Measurements from ENCODE around the gene CIB4.
"Not testable (repeated sequence)": the region's sequence is repeated elsewhere in the genome, so short reads cannot be mapped to it uniquely, and the experiment has no call there.

The CIB4 gene

DNA sequence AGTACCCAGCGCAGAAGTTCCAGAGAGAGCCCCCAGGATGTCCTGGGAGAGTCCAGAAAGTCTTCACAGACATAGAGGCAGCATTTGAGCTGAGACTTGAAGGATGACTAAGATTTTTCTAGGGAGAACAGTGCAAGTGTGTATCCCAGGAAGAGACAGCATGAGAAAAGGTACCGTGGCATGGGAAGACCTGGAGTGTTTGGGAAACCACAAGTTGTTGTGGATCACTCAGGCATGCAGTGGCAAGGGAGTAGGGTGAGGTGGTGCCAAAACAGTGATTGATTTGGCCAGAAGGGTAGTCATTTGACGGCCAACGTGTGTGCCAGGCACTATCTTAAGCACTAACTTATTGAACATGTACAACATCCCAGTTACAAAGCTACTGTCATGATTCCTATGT is 26.9 kb upstream of the CIB4 start:
- no peak for DNase-seq

DNA sequence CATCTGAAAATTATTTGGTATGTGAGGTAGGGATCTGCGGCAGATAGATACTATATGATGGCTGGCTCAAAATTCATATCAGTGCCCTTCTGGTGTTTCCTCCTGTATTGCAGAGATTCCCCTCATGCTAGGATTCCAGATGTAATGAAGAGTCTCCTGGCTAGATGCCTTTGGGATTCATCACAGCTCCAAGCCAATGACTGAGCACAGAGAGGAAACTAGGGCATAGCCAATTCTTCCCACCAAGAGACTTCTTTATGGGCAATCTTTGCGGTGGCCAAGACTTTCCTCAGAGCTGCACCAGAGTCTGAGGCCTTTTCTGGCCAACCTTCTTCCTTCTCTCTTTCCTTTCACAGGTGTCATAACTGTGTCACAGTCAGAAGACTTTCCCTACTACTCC is 25.5 kb upstream of the CIB4 start:
- no peak for DNase-seq

DNA sequence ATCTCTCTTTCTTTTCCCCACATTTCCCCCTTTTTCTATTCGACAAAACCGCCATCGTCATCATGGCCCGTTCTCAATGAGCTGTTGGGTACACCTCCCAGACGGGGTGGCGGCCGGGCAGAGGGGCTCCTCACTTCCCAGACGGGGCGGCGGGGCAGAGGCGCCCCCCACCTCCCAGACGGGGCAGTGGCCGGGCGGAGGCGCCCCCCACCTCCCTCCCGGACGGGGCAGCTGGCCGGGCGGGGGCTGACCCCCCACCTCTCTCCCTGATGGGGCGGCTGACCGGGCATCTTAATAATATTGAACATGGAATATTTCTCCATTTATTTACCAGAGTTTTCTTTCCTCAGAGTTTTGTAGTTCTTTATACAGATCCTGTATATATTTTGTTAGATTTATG is 24.1 kb upstream of the CIB4 start:
- DNase-seq = not testable (repeated sequence)

DNA sequence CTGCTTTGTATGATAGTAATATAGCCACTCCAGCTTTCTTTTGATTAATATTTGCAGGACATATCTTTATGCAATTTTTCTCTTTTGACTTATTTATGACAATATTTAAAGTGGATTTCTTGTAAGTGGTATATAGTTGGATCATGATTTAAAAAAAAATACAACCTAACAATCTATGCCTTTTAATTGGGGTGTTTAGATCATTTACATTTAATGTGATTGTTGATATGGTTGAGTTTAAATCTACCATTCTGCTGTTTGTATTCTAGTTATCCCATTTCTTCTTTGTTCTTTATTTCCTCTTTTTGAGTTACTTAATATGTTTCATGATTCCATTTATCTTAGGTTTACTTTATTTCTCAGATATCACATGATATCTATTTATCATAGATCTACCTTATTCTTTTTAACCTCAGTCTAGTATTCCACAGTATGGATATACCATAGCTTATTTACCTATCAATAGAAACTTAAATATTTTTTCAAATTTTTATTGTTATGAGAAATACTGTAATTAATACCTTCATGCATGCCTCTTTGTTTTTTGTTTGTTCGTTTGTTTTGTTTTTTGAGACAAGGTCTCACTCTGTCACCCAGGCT is 19.3 kb upstream of the CIB4 start:
- DNase-seq = no peak

DNA sequence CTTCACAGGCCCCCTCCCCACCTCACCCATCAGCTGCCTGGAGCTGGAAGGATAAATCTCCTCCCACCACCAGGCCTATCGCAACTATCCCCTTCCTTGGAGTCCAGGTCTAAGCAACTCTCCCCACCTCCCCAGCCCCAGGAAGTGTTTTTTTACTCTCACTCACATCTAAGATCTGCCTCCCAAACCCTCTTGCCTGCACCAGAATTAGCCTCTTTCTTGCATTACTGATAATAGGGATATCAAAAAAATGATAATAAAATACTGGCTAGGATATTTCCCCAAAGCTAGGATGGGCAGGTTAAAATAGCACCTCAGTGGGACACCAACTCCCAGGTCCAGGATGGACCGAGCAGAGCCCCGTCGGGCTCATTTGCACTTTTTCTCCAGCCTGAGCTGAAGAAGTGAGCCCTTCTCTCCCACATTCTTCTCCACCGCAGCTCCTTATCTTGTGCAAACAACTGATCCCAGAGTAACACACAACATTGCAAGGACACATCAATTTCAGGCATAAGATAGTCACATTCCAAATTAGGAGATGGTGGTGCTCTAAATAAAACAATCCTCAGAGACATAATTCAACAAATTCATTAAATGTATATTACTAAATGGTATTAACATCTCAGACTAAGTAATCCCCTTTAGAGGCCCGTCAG is 17.7 kb upstream of the CIB4 start:
- DNase-seq = no peak

DNA sequence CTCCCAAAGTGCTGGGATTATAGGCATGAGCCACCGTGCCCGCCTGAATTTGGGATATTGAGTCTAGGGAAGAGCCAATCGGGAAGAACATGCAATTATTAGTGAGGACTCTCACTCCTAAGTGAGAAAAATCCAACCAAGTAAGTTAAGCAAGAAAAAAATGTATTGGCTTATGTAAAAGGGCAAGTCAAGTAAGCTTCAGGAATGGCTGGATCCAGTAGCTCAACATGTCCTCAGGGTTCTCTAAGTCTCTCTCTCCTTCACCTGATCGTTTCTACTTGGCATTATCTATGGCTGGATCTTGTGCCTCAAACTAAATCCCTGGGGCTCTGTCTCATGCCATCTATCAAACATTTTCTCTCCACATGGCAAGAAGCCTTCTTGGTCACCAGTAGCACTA is 16.1 kb upstream of the CIB4 start:
- DNase-seq = no peak

DNA sequence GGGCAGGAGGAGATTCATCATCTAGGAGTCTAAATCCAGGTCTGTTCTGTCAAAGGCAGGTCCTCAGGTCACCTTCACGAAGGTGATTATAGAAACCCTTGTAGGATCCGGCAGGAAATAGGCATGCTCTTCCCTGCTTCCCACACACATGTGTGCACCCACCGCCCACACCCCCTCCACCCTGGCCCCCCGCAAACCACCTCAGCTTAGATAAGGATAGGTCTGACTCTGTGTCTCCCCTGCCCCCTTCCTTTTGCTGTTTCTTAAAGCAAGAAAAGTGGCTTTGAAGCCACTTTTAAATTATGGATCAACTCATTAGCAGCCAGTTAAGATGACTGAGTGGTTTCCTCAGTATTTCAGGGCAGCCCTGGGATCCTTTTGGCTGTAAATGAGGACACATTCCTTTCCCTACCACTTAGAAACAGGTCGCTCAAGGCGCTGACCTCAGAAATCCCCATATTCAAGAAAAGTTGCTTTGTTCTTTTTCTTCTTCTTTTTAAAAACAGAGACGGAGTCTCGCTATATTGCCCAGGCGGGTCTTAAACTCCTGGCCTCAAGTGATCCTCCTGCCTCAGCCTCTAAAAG is 14.5 kb upstream of the CIB4 start:
- no peak for DNase-seq

DNA sequence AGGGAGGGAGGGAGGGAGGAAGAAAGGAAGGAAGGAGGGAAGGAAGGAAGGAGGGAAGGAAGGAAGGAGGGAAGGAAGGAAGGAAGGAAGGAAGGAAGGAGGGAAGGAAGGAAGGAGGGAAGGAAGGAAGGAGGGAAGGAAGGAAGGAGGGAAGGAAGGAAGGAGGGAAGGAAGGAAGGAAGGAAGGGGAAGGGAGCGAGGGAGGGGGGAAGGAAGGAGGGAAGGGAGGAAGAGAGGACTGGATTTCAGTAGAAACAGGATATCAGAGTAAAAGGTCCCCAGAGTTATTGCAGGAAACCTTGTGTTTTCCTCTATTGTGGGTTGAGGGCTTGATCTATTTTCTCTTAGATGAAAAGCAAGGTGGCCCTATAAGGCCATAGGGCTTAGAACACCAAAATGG is 14.0 kb upstream of the CIB4 start:
- not testable (repeated sequence) for DNase-seq

DNA sequence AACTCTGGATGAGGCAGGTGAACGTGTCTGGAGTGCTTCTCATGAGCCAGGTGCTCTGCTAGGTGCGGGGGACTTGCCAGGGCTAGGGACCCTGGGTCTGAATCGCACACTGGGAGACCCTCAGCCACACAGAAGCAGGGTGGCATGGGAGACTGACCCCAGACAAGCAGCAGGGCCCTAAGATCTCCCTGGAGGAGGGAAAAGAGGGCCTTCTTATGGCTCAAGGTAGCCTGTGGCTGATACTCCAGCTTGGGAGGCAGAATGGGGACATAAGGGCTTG is 12.8 kb upstream of the CIB4 start:
- DNase-seq = no peak

DNA sequence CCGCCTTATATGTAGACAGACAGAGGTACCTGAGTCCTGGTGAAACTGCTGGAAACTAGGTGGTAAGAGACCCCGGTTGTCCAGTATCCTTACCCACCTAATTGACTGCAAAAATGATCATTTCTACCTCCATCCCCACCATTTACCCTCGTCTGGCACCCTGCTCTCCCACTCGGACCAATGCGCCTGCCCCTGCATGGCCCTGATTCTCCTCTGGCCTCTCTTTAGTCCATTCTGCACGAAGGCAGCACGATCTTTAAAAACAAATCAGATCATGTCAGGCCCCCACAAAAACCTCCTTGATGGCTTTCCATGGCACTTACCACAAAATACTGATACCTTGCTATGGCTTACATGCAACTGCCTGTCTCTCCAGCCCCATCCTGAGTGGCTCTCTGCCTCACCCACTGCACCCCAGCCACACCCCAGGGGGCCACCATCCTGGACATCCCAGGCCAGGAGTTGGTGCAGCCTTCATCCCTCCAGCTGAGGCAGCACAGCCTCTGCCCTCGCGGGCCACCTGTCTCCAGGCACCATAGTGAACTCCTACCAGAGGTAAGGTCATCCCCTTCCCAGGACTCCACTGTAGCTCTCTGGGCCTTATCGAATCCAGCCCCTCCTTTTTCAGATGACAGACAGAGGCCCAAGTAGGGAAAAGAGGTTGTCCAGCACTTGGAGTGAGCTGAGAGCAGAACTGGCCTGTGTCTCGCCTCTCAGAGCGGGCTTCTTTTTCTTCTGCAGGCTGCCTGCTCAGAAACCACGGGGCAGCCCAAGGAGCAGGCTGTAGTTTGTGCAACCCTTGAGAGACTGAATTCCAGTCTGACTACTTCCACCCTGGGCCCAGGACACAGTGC is 12.3 kb upstream of the CIB4 start:
- DNase-seq = no peak

DNA sequence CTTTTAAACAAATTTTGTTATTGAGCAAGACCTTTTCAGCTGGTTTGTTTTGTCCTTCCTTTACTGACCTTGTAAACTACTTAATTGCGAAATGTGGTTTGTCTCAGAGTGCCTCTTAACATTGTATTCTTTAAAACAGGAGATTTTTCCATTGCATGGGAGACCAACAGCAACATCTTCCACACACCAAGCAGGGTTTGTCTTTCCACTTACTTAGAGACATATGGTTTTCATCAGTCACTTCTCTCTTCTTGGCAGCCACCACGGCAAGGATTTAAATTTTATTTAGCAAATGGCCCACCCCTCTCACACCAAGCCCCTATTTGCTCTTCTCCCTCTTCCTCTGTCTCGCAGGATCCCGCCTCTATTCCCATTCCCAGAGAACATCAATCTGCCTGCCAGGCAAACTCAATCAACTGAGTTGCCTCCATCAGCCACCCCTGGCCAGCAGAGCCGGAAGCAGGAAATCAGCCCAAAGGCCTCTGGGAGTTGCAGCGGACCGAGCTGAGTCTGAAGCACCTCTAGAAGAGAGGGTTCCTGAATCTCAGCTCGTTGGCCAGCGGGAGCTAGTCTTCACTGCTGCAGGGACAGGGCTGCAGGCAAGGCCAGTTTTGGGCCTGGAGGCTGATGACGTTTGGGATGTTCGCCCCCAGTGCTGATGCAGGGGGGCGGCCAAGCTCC is 11.3 kb upstream of the CIB4 start:
- no peak for DNase-seq

DNA sequence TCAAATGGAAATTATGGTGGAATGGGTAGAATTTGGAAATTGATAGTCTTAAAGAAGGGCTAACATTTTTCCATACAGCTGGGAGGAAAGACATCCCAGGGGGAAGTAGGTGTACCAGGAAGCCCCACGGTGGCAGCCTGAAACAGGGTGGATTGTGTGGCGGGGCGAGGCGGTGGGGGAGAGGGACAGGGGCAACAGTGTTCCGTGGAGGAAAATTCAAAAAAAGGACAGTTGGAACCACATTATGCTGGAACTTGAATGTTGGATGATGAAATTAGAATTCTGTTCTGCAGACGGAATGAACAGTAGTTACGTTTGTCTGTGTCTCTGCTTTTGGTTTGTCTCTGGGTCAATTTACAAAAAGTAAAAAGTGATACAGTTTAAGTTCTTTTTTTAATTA is 10.6 kb upstream of the CIB4 start:
- no peak for DNase-seq

DNA sequence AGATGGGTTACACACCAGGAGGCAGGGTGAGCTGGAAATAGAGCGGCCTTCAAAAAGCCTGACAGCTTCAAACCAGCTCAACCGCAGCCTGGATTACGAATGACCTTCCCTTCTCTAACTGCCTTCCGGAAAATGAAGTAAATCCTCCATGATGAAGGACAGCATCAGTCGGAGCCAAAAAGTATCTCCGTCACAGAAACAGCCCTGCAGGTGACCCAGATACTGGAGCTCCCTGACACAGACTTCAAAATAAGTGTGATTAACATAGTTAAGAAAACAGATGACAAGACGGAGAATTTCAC is 10.3 kb upstream of the CIB4 start:
- DNase-seq = no peak

DNA sequence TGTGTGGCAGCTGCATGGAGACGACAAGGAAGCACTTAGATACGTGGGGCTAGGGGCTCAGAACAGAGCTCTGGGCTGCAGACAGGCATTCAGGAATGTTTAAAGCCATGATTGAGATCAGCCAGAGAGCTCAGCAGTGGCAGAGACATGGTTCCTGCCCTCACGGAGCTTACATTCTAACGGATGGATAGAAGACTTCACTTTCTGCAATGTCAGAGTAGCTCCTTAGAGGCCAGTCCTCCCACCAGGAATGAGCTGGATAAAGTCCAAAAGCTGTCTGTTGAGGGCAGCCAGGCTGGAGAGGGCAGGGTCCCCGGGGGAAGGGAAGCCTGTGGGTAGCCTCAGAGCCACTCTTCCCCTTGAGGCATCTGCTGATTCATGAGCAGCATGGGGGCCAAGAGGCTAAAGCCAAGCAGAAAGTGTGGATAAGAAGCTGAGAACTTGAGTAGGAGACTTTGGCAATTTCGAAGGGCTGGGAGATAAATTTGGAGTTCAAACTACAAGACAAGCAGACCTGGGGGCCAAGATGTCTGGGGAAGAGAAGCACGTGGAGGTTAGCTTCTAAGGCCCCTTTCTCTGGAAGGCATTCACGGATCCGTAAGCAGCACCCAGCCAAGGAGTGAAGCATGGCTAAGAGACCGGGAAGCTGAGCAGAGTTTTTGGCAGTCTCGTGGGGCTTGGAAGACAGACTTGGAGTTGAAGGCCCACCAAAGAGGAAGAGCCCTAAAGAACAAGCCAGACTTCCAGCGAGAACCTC is 9.7 kb upstream of the CIB4 start:
- DNase-seq = no peak

DNA sequence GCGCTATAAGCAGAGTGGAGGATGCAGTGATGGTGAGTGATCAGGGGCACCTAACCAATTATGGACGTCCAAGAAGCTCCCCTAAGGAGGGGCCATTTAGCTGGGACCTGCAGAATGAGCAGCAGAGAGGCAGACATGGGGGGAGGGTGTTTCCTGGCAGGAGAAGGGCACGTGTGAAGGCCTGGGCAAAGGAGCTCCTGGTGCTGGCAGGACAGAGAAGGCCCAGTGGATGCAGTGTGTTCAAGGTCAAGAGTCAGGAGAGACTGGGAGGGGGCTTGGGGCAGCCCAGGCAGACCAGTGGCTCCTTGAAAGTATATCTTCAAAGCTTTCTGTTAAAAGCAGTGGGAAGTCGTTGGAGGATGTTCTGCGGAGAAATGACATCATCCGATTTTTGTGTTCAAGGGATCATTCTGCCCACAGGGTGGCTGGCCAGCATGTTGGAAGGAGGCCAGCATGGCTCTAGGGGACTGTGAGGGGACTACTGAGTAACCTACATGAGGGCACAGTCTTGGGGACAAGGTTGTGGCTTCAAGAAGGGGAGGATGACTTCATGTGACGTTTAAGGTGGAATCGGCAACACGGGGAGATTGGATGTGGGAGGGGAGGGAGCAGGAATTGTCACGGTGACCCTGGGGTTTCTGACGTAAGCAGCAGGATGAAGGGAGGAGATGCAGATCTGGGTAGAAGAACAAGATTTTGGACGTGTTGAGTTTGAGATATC is 9.0 kb upstream of the CIB4 start:
- DNase-seq = no peak

DNA sequence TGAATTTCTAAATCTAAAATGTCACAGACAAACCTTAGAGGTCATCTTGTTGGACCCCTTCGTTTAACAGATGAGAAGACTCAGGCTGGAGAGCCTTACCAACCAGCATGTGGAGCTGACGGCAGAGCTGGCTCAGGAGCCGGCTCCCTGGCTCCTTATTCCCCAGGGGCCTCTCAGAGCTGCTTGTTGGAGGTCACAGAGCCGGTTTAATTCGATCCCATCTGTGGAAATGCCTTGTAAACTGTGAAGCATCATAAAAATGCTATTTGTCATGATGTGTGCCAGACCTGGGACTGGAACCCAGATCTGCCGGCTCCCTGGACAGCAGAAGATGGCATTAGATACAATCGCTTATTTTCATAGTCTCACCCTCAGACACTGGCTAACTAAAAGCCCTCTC is 8.2 kb upstream of the CIB4 start:
- no peak for DNase-seq

DNA sequence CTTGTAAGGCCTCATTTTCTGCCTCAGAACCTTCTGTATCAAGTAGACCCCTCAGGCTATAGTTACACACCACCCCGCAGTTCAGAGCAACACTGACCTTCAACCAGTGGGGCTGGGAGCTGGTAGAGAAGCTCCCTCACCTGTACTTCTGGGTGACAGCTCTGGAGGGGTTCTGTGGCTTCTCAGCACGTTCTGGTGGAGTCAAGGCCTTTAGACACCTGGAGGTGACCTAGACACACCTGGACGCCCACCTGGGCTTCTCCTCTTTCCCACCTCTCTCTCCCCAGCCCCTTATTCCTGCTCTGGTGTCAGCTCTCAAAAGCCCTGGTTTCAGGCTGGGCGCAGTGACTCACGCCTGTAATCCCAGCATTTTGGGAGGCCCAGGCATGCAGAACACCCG is 7.3 kb upstream of the CIB4 start:
- no peak for DNase-seq

DNA sequence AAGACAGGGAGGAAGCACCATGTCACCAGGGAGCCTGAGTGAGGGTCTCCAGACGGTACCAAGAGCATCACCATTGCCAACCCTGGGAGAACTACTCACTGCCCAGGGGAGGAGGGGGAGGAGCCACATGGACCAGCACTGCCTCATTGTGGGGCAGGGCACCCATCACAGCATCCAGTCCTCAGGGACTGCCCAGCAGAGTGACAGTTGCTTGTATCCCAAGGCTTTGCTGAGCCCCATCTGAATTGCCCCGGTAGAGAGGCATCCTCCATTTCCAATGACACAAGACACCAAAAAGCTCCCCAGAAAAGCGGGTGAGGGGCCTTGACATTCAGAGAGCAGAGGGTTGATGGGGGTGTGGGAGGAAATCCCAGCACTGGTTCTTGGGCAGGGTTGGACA is 6.8 kb upstream of the CIB4 start:
- no peak for DNase-seq

DNA sequence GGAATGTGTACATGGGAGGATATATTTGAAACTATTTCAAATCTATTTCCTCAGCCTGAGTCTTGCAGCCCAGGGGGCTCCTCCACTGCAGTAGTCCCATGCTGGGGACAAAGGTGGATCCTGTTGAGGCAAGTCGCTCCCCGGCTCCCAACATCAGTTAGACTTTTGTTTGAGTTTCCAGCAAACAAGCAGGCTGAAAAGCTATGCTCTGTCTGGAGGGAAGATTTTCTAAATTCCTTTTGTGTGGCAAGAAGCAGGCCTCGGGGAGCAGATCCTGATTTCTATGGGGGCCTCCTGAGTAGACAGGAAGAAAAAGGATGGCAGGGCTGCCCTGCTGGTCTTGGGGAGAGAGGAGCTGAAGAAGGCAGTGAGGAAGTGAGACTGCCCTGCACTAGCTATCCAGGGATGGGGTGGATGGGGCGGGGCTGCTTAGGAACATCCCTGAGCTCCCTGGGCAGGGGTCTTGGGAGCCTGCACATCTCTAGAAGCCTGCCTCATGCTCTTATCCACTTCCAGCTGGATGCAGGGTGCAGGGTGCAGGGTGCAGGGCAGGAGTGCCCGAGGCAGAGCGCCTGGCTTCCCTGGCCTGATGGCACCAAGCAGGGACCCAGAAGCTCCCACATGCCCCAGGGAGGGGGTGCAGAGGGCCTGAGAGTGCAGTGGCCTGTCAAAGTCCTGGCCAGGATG is 6.0 kb upstream of the CIB4 start:
- no peak for DNase-seq

DNA sequence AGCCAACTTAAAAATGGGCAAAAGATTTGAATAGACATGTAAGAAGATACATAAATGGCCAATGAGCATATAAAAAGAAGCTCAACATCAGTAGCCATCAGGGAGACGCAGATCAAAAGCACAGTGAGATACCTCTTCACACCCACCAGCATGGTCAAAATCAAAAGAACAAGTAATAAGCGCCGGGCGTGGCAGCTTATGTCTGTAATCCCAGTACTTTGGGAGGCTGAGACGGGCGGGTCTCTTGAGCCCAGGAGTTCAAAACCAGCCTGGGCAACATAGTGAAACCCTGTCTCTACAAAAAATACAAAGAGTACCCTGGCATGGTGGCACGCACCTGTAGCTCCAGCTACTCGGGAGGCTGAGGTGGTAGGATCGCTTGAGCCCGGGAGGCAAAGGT is 4.6 kb upstream of the CIB4 start:
- DNase-seq = no peak
